ENCODE data around the gene PRDM7. TPM values are rescaled to one million over a fixed set of nuclear protein-coding genes. Genes with fewer than 3 reads are reported as not detected.
"Not testable (repeated sequence)": the region's sequence is repeated elsewhere in the genome, so short reads cannot be mapped to it uniquely, and the experiment has no call there.

The PRDM7 gene
- total RNA-seq, 1 donor from 2014 or later: not detected

DNA sequence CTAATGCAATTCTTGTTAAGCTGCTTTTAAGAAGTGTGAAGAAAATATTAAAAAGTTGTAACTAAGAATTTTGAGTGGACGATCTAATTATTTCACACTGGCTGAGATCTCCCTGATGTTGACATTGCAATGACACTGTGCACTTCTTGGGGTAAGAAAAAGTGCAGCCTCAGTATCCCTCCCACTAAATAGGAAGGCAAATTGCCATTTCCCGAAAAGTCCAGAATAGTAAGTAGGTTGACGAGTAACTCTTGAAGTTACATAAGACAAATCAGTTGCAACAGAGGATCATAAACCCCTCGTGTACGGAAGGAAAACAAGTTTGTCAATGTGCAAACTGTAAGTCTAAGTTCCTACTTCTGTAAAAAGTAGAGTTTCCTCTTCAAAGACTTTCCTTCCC, 21.8 kb upstream of the PRDM7 start:
- H3K4me3 Mint-ChIP-seq (ENCODE audit: unreplicated experiment); H3K9me3 Mint-ChIP-seq (ENCODE audit: unreplicated experiment); DNase-seq (ENCODE audit: low spot score); H3K27ac Mint-ChIP-seq (ENCODE audit: unreplicated experiment); H3K36me3 Mint-ChIP-seq (ENCODE audit: low read depth, unreplicated experiment); H3K4me1 Mint-ChIP-seq (ENCODE audit: unreplicated experiment); H3K27me3 Mint-ChIP-seq (ENCODE audit: unreplicated experiment): not testable (repeated sequence)

DNA sequence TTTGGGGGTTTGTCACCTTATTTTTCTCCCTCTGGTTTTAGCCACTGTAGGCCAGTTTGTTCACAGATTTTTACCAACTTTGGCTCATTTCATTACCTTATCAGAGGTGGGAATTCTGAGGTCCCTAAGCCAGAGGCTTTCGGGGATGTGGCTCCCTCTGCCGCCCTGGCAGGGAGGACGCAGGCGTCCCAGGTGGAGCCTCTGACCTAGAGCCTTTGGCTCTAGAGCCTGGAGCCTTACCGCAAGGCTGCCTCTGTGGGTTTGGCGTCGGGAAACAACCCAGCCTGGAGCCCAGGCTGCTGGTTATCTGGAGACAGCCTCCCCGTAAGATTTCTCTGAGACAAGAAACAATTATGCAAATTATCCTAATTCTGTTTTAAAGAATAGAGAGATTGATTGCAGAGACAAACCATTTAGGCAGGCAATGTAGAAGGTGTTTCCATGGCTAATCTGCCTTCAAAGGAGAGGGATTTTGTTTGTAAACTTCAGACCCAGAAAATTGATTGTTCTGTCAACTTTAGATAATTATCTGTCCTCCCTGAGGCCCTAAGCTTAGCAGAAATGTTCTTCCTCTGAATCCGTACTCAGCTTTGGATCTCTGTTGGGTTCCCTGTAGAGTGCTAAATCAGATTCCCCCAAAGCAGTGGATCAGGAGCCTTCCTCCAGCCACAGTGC, 20.0 kb upstream of the PRDM7 start:
- DNase-seq (ENCODE audit: low spot score); H3K4me1 Mint-ChIP-seq (ENCODE audit: unreplicated experiment); H3K4me3 Mint-ChIP-seq (ENCODE audit: unreplicated experiment); H3K9me3 Mint-ChIP-seq (ENCODE audit: unreplicated experiment); H3K27me3 Mint-ChIP-seq (ENCODE audit: unreplicated experiment); H3K36me3 Mint-ChIP-seq (ENCODE audit: low read depth, unreplicated experiment); H3K27ac Mint-ChIP-seq (ENCODE audit: unreplicated experiment): not testable (repeated sequence)

DNA sequence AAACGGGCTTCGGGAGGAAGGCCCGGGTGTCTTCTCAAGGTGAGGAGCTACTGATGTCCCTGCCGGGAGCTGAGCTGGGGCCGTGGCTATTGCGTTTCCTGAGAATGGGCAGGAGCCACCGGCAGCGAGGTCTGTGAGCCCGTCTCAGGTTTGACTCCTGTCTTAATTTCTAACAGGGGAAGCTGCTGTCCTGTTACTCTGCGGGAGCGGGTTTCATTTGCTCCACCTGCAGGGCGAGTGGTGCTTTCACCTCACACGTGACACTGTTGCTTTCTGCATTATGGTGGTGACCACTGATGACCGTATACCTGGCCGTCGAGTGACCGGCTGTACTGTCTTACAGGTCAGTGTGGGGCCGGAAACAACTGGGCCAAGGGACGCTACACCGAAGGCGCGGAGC, 17.7 kb upstream of the PRDM7 start:
- H3K36me3 Mint-ChIP-seq (ENCODE audit: low read depth, unreplicated experiment); H3K4me3 Mint-ChIP-seq (ENCODE audit: unreplicated experiment); H3K27me3 Mint-ChIP-seq (ENCODE audit: unreplicated experiment); DNase-seq (ENCODE audit: low spot score); H3K4me1 Mint-ChIP-seq (ENCODE audit: unreplicated experiment); H3K27ac Mint-ChIP-seq (ENCODE audit: unreplicated experiment); H3K9me3 Mint-ChIP-seq (ENCODE audit: unreplicated experiment): not testable (repeated sequence)

DNA sequence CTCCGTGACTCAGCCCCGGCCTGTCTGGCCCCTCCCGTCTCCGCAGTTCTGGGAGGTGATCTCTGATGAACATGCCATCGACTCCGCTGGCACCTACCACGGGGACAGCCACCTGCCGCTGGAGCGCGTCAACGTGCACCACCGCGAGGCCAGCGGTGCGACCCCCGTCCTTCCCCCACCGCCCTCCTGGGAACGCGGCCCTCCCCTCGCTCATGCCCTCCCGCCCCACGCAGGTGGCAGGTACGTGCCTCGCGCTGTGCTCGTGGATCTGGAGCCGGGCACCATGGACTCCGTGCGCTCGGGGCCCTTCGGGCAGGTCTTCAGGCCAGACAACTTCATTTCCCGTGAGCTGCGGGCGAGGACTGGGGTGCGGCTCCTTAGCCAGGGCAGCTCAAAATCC, 17.2 kb upstream of the PRDM7 start:
- H3K27me3 Mint-ChIP-seq (ENCODE audit: unreplicated experiment); H3K27ac Mint-ChIP-seq (ENCODE audit: unreplicated experiment); H3K4me3 Mint-ChIP-seq (ENCODE audit: unreplicated experiment); H3K36me3 Mint-ChIP-seq (ENCODE audit: low read depth, unreplicated experiment); H3K4me1 Mint-ChIP-seq (ENCODE audit: unreplicated experiment); DNase-seq (ENCODE audit: low spot score); H3K9me3 Mint-ChIP-seq (ENCODE audit: unreplicated experiment): not testable (repeated sequence)

DNA sequence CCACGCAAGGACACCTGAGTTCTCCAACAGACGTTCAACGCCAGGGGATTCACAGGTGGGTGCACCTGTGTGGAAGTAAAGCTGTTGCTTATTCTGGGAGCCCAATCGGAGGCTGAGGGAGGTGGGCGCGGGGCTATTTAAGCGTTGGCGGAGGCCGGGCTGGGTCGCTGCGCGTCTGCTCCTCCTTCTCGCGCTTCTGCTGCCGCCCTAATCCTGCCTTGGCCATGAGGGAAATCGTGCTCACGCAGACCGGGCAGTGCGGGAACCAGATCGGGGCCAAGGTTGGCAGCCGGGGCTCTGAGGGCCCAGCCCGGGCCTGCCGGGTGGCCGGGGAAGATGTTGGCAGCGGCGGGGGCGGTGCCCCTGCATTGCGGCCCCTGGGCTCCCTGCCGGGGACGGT, 16.7 kb upstream of the PRDM7 start:
- not testable (repeated sequence) for H3K9me3 Mint-ChIP-seq (ENCODE audit: unreplicated experiment); H3K27me3 Mint-ChIP-seq (ENCODE audit: unreplicated experiment); DNase-seq (ENCODE audit: low spot score); H3K36me3 Mint-ChIP-seq (ENCODE audit: low read depth, unreplicated experiment); H3K4me1 Mint-ChIP-seq (ENCODE audit: unreplicated experiment); H3K27ac Mint-ChIP-seq (ENCODE audit: unreplicated experiment); H3K4me3 Mint-ChIP-seq (ENCODE audit: unreplicated experiment)

DNA sequence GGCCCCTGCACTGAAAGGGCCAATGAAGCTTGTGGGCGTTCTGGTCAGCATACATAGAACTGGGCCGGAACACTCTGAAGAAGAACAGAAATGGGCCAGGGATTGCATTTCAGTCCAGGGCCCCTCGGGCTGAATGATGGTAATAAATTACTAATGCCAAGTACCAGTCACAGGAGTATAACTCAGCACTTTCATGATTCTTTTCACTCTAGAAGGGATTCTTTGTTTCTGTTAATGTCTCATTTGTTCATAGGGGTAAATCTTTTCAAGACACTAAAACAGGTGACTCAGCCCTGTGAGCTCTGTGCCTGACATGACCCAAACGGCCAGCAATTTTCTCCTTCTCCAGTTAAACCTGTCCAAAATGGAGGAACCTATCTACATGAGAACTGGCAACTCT, 15.7 kb upstream of the PRDM7 start:
- H3K36me3 Mint-ChIP-seq (ENCODE audit: low read depth, unreplicated experiment); H3K27ac Mint-ChIP-seq (ENCODE audit: unreplicated experiment); H3K4me1 Mint-ChIP-seq (ENCODE audit: unreplicated experiment); H3K4me3 Mint-ChIP-seq (ENCODE audit: unreplicated experiment); H3K27me3 Mint-ChIP-seq (ENCODE audit: unreplicated experiment); H3K9me3 Mint-ChIP-seq (ENCODE audit: unreplicated experiment); DNase-seq (ENCODE audit: low spot score): not testable (repeated sequence)

DNA sequence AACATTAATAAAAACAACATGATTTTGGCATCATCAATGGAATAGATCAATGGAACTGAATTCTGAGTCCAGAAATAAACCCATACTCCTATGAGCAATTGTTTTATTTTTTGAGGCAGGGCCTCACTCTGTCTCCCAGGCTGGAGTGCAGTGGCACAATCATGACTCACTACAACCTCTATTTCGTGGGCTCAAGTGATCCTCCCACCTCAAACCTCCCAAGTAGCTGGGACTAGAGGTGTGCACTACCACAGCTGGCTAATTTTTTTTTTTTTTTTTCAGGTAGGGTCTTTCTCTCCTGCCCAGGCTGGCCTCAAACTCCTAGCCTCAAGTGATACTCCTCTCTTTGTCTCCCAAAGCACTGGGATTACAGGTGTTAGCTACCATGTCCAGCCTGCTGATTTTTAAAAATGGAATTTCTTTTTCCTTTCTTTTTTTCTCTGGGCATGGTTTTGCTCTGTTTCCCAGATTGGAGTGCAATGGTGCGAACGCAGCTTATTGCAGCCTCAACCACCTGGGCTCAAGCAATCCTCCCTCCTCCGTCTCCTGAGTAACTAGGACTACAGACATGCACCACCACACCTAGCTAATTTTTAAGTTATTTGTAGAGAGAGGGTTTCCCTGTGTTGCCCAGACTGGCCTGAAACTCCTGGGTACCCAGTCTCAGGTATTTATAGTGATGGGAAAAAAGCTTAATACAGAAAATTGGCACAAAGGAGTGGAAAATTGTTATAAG, 7.3 kb upstream of the PRDM7 start:
- no peak overlapping the region for H3K4me3 Mint-ChIP-seq (ENCODE audit: unreplicated experiment)
- H3K9me3 Mint-ChIP-seq (ENCODE audit: unreplicated experiment): no peaks in the 10 kb centered on the region
- H3K27me3 Mint-ChIP-seq (ENCODE audit: unreplicated experiment): no peaks in the 10 kb centered on the region
- no peak overlapping the region for H3K27ac Mint-ChIP-seq (ENCODE audit: unreplicated experiment)
- no peaks in the 10 kb centered on the region for H3K4me1 Mint-ChIP-seq (ENCODE audit: unreplicated experiment)
- TF ChIP-seq, protein P1, sequence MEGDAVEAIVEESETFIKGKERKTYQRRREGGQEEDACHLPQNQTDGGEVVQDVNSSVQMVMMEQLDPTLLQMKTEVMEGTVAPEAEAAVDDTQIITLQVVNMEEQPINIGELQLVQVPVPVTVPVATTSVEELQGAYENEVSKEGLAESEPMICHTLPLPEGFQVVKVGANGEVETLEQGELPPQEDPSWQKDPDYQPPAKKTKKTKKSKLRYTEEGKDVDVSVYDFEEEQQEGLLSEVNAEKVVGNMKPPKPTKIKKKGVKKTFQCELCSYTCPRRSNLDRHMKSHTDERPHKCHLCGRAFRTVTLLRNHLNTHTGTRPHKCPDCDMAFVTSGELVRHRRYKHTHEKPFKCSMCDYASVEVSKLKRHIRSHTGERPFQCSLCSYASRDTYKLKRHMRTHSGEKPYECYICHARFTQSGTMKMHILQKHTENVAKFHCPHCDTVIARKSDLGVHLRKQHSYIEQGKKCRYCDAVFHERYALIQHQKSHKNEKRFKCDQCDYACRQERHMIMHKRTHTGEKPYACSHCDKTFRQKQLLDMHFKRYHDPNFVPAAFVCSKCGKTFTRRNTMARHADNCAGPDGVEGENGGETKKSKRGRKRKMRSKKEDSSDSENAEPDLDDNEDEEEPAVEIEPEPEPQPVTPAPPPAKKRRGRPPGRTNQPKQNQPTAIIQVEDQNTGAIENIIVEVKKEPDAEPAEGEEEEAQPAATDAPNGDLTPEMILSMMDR (IDR thresholded peaks at IDR 0.05; ENCODE audit: unreplicated experiment): no peak
- no peak for DNase-seq (ENCODE audit: low spot score)
- no peaks in the 10 kb centered on the region for H3K36me3 Mint-ChIP-seq (ENCODE audit: low read depth, unreplicated experiment)

DNA sequence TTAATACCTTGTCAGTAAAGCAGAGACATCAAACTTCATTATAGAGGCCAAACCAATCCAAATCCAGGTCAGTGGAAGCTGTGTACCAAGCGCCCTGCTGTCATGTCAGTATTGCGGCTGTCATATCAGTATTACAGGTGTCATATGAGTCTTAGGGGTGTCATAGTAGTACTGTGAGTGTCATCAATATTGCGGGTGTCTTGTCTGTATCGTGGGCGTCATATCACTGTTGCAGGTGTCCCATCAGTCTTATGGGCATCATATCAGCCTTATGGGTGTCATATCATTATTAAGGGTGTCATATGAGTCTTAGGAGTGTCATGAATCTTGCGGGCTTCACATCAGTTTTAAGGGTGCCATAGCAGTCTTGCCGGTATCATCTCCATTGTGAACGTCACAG, 6.0 kb upstream of the PRDM7 start:
- H3K4me1 Mint-ChIP-seq (ENCODE audit: unreplicated experiment): no peaks in the 10 kb centered on the region
- DNase-seq (ENCODE audit: low spot score): no peak
- H3K36me3 Mint-ChIP-seq (ENCODE audit: low read depth, unreplicated experiment): no peaks in the 10 kb centered on the region
- H3K27me3 Mint-ChIP-seq (ENCODE audit: unreplicated experiment): peaks cover 3% of the 10 kb centered on the region
- no peak overlapping the region for H3K27ac Mint-ChIP-seq (ENCODE audit: unreplicated experiment)
- no peaks in the 10 kb centered on the region for H3K9me3 Mint-ChIP-seq (ENCODE audit: unreplicated experiment)
- TF ChIP-seq, protein P1 (IDR thresholded peaks at IDR 0.05; ENCODE audit: unreplicated experiment): no peak
- H3K4me3 Mint-ChIP-seq (ENCODE audit: unreplicated experiment): peak overlapping the region; percentile 96
